Epithelial cell of proximal tubule (primary cell): Measurements from ENCODE around the gene RBM24. TPM values are rescaled to one million over a fixed set of nuclear protein-coding genes. Genes with fewer than 3 reads are reported as not detected.

ENCODE experiments used
- DNase-seq: peaks from one replicate; pipeline ENCODE4 v3.0.0-alpha.2; 2011; ENCODE audit warnings: low read depth
- H3K4me3 ChIP-seq: 2 replicates; pipeline ENCODE4 v1.5.1; 2011; ENCODE audit warnings: low read depth, mild to moderate bottlenecking, low read length
- CTCF ChIP-seq: conservative IDR thresholded peaks from 2 replicates; pipeline ENCODE4 v1.5.1; 2012; ENCODE audit warnings: low read depth, mild to moderate bottlenecking, low read length
- total RNA-seq: library from RNA; depleted of rRNA; stranded (reverse); fragments of >200 nt; gene quantifications from 2 replicates; pipeline ENCODE4 v1.2.3, GENCODE V29; 2015

Gene RBM24
- total RNA-seq, 1 donor from 2014 or later, result 3.2 TPM

GRCh38 chr6:17276766-17277165, 4.4 kb upstream of the RBM24 start:
- H3K4me3 ChIP-seq, result no peak overlapping the region
- DNase-seq, result no peak
- TF ChIP-seq CTCF, result no peak

- DNase-seq, result no peak
- no peak overlapping the region for H3K4me3 ChIP-seq
- TF ChIP-seq CTCF, result no peak
Observed at GRCh38 chr6:17277256-17277655, 3.9 kb upstream of the RBM24 start.

GRCh38 chr6:17278289-17279063, 2.7 kb upstream of the RBM24 start:
- no peak for TF ChIP-seq CTCF
- peak overlapping the region; percentile 1 for H3K4me3 ChIP-seq
- DNase-seq, result peak; percentile 72

GRCh38 chr6:17280138-17280537, 1.0 kb upstream of the RBM24 start:
- no peak overlapping the region for H3K4me3 ChIP-seq
- DNase-seq, result no peak
- no peak for TF ChIP-seq CTCF

GRCh38 chr6:17280552-17281090, 540 bp upstream of the RBM24 start:
- no peak for DNase-seq
- TF ChIP-seq CTCF, result no peak
- peak overlapping the region; percentile 75 for H3K4me3 ChIP-seq

GRCh38 chr6:17281497-17282481, 628 bp downstream of the RBM24 start:
- DNase-seq, result no peak
- no peak for TF ChIP-seq CTCF
- H3K4me3 ChIP-seq, result peak overlapping the region; percentile 75
